ENCODE results near the gene SIRT1.
A peak's percentile ranks its signal among the peaks of the same experiment; 100 is the strongest.
"Not testable (repeated sequence)": the region's sequence is repeated elsewhere in the genome, so short reads cannot be mapped to it uniquely, and the experiment has no call there.

The SIRT1 gene

GRCh38 chr10:67878133-67878532 lies 6.3 kb upstream of the SIRT1 start:
- no peak for FAIRE-seq

DNA sequence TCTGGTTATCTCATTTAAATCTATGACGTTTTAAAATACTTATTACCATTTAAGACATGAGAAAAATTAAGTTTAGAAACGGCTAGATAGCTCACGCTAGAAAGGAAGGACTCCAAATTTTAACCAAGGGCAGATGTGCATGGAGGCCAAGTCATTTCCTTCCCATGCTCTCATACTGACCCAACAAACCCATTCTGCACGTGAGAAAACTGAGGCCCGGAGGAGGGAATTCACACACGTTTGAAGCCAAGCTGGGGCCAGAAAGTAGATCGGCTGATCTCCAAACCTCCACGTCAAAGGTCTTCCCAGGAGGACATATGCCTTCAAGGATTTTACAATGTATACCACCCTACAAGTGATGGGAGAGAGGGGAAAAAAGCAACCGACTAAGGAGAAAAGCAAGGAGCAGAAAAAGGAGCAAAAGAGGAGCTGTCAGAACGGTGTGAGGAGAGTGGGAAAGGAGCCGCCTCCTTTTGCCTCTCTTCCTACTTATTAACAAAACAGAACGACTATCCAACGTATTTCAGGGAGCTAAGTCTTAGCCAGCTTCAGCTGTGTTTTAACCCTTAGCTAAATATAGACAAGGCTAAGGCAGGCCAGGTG lies 645 bp upstream of the SIRT1 start:
- FAIRE-seq = no peak

DNA sequence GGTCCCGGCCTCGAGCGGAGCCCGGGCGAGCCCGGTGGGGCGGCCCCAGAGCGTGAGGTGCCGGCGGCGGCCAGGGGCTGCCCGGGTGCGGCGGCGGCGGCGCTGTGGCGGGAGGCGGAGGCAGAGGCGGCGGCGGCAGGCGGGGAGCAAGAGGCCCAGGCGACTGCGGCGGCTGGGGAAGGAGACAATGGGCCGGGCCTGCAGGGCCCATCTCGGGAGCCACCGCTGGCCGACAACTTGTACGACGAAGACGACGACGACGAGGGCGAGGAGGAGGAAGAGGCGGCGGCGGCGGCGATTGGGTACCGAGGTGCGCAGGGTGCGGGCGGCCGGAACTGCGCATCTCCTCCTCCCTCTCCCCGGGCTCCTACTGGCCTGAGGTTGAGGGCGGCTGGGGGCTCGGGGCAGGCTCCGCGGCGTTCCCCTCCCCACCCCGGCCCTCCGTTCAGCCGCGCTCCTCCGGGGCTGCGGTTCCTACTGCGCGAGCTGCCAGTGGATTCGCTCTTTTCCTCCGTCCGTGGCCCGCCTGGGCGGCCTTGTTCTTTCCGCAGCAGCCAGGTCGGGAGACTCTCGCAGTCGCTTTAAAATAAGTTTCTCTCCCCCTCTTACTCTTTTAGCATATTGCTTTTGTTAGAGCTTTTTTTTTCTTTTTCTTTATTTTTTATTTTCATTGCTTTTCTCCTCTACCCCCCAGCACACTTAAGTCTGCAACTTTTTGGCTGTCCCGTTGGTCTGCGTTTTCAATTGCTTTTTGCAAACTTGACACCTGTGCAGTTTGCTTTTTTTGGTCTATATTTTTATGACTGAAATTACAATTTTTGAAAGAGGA lies 600 bp downstream of the SIRT1 start:
- no peak for FAIRE-seq

DNA sequence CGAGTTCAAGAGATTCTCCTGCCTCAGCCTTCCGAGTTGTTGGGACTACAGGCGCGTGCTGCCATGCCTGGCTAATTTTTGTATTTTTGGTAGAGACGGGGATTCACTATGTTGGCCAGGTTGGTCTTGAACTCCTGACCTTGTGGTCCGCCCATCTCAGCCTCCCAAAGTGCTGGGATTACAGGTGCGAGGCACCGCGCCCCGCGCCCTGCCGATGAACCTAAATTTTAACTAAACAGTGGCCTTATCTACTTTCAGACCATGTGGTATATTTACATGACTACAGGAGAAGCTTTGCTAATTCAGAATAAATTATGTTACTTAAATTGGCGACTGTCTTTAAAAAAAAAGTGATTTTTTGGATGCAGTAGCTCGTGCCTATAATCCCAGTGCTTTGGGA lies 9.2 kb downstream of the SIRT1 start:
- FAIRE-seq = no peak

GRCh38 chr10:67903581-67903980 lies 19.1 kb downstream of the SIRT1 start:
- FAIRE-seq = no peak

DNA sequence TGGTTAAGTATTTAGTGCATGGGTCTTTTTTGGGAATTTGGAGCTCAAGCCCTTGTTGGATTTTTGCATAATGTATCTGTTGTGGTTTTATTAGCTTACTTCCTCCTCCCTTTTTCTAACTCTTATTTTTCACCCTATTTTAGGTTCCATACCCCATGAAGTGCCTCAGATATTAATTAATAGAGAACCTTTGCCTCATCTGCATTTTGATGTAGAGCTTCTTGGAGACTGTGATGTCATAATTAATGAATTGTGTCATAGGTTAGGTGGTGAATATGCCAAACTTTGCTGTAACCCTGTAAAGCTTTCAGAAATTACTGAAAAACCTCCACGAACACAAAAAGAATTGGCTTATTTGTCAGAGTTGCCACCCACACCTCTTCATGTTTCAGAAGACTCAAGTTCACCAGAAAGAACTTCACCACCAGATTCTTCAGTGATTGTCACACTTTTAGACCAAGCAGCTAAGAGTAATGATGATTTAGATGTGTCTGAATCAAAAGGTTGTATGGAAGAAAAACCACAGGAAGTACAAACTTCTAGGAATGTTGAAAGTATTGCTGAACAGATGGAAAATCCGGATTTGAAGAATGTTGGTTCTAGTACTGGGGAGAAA lies 28.0 kb downstream of the SIRT1 start:
- FAIRE-seq = no peak

DNA sequence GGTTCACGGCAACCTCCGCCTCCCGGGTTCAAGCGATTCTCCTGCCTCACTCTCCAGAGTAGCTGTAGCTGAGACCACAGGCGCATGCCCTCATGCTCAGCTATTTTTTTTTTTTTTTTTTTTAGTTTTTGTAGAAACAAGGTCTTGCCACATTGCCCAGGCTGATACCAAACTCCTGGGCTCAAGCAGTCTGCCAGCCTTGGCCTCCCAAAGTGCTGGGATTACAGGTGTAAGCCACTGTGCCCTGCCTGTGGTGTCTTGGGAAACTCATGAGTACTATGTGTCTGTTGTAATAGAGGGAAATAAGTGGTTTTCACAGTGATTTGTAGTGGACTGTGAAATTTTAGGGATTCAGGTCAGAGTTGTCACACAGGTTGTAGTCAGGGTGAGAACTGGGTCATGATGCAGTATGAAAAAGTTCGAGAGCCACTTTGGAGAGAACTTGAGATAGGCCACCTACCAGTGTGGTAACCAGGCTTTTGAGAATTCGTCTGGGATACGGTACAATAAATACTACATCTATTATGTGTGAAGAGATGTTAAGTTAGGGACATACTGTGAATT lies 30.4 kb downstream of the SIRT1 start:
- FAIRE-seq = no peak

DNA sequence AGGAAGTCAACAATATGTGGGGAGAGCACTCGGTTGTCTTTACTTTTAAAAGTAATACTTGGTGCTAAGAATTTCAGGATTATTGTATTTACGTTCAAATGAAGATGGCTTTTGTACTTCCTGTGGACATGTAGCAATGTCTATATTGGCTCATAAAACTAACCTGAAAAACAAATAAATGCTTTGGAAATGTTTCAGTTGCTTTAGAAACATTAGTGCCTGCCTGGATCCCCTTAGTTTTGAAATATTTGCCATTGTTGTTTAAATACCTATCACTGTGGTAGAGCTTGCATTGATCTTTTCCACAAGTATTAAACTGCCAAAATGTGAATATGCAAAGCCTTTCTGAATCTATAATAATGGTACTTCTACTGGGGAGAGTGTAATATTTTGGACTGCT lies 32.7 kb downstream of the SIRT1 start:
- no peak for FAIRE-seq

GRCh38 chr10:67917679-67918078 lies 33.2 kb downstream of the SIRT1 start:
- peak; percentile 62 for FAIRE-seq

GRCh38 chr10:67921065-67921464 lies 36.6 kb downstream of the SIRT1 start:
- no peak for FAIRE-seq

GRCh38 chr10:67923551-67923950 lies 39.1 kb downstream of the SIRT1 start:
- no peak for FAIRE-seq

- no peak for FAIRE-seq
Observed at GRCh38 chr10:67924136-67924535, 39.7 kb downstream of the SIRT1 start.

DNA sequence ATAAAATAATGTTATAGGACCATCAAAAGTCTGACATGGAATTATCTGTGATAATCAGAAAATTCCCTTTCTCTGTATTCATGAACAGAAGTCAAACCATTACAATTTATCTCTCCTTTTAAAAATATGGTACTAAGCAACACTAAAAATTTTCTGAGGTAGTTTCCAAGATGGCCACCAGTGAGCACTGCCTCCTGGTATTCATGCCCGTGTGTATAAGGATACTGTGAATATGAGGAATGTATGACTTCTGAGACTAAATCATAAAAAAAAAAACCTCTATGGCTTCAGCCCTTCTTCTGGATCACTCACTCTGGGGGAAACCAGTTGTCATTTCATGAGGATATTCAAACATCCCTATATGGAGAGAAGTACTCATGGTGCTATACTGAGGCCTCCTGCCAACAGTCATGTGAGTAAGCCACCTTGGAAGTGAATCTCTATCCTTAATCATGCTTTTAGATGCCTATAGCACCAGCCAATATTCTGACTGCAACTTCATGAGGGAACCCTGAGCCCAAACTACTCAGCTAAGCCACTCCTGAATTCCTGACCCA lies 41.1 kb downstream of the SIRT1 start:
- FAIRE-seq = peak; percentile 6

GRCh38 chr10:67926951-67927350 lies 42.5 kb downstream of the SIRT1 start:
- FAIRE-seq = no peak

GRCh38 chr10:67933199-67933598 lies 48.7 kb downstream of the SIRT1 start:
- no peak for FAIRE-seq

- no peak for FAIRE-seq
Observed at GRCh38 chr10:67934336-67934735, 49.9 kb downstream of the SIRT1 start.

- FAIRE-seq = no peak
Observed at GRCh38 chr10:67935223-67935622, 50.8 kb downstream of the SIRT1 start.

- peak; percentile 25 for FAIRE-seq
Observed at GRCh38 chr10:67936416-67936815, 52.0 kb downstream of the SIRT1 start.

DNA sequence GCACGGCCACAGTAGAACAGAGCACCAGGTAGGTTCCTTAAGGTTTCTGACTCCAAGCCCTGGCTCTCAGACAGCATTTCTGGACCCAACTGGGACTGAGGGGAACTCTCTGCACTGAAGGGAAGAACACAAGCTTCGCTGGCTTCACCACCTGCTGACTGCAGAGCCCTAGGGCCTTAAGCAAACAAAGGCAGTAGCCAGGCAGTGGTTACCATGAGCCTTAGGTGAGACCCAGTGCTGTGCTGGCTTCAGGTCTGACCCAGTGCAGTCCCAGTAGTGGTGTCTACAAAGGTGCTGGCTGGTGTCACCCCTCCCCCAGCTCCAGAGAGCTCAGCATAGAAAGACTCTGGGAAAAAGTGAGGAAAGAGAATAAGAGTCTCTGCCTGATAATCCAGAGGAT lies 59.5 kb downstream of the SIRT1 start:
- FAIRE-seq = no peak

GRCh38 chr10:67955614-67956013 lies 71.2 kb downstream of the SIRT1 start:
- FAIRE-seq = no peak

DNA sequence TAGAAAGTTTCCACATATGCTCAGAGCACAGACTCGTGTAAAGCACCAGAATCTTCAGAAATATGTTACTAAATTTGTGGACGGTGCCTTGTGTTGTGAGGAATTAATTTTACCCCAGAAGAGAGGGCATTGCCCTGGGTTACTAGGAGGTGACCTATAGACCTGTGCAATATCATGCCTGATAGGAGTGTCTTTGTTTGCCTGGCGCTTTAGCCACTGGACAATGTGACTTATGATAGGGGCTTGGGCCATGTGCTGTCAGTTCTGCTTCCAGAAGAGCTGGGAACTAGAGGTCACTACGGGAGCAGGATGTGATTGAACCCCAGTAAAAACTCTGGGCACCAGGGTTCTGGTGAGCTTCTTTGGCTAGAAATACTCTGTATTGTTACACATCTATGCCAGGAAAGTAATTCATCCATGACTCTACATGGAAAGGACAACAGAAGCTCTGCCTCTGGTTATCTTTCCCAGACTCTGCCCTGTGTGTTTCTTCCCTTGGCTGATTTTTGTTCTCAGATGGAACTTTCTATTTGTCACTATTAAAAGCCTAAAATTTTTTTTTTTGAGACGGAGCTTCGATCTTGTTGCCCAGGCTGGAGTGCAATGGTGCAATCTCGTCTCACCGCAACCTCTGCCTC lies 75.5 kb downstream of the SIRT1 start:
- FAIRE-seq = no peak

GRCh38 chr10:67965456-67965855 lies 81.0 kb downstream of the SIRT1 start:
- no peak for FAIRE-seq

DNA sequence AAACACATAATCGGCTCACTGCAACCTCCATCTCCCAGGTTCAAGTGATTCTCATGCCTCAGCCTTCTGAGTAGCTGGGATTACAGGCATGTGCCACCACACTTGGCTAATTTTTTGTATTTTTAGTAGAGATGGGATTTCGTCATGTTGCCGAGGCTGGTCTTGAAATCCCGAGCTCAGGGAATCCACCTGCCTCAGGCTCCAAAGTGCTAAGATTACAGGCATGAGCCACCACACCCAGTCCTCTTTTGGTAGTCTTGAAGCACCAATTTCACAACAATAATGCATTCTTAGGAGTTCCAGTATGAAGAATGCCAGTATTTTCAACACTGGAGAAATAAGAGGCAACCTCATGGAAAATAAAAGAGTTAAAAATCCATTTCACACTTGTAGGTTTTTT lies 81.6 kb downstream of the SIRT1 start:
- not testable (repeated sequence) for FAIRE-seq
